ENCODE results near the gene FKBP9. TPM values are rescaled to one million over a fixed set of nuclear protein-coding genes. Genes with fewer than 3 reads are reported as not detected.
"Not testable (repeated sequence)": the region's sequence is repeated elsewhere in the genome, so short reads cannot be mapped to it uniquely, and the experiment has no call there.

FKBP9 gene
- total RNA-seq, 3 donors from 2014 or later, result 74.9 to 236 (median 100) TPM

DNA sequence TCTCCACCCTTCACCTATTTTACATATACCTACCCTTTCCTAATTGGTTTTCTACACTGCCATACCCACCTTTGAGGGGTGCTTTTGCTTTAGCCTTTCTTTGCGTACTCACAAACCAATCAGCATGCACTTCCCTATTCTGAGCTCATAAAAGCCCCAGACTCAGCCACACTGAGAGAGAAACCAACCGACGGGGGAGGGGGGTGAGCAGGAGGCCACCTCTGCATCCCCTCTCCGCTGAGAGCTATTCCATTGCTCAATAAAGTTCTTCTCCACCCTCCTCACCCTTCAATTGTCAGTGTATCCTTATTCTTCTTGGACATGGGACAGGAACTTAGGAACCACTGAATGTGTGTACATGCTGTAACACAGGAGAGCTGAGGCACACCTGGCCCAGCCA lies 9.0 kb upstream of the FKBP9 start:
- H3K36me3 ChIP-seq, result no peaks in the 10 kb centered on the region
- no peak overlapping the region for H3K27ac ChIP-seq
- no peaks in the 10 kb centered on the region for H3K4me1 ChIP-seq
- no peak for DNase-seq (ENCODE audit: low spot score in 2 of 2)
- TF ChIP-seq POLR2AphosphoS5 (IDR thresholded peaks at IDR 0.05) (no peak), POLR2A (IDR thresholded peaks at IDR 0.05) (no peak)
- TF ChIP-seq, protein P1, sequence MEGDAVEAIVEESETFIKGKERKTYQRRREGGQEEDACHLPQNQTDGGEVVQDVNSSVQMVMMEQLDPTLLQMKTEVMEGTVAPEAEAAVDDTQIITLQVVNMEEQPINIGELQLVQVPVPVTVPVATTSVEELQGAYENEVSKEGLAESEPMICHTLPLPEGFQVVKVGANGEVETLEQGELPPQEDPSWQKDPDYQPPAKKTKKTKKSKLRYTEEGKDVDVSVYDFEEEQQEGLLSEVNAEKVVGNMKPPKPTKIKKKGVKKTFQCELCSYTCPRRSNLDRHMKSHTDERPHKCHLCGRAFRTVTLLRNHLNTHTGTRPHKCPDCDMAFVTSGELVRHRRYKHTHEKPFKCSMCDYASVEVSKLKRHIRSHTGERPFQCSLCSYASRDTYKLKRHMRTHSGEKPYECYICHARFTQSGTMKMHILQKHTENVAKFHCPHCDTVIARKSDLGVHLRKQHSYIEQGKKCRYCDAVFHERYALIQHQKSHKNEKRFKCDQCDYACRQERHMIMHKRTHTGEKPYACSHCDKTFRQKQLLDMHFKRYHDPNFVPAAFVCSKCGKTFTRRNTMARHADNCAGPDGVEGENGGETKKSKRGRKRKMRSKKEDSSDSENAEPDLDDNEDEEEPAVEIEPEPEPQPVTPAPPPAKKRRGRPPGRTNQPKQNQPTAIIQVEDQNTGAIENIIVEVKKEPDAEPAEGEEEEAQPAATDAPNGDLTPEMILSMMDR (IDR thresholded peaks at IDR 0.05), result no peak
- peaks cover 10 to 14% of the 10 kb centered on the region in 2 donors for H3K9me3 ChIP-seq
- intact Hi-C loops (cut with DNase I; ENCODE audit: low total_unique reads), result no loop called here
- no peak overlapping the region for H3K4me3 ChIP-seq
- no peaks in the 10 kb centered on the region for H3K27me3 ChIP-seq

DNA sequence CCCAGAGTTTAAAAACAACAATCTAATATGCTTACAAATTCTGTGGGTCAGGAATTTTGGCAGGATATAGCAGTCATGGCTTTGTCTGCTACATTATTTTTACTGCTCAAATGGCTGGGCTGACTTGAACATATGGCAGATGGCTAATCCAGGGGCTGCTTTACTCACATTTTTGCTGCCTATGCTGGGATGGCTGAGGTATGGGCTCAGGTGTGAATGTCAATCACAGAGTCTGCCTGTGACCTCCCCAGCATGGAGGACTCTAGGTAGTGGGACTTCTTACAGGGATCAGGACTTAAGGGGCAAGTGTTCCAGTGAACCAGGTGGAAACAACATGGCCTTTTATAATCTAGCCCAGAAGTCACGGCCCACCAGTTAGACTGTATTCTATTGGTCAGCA lies 4.4 kb upstream of the FKBP9 start:
- TF ChIP-seq POLR2AphosphoS5 (IDR thresholded peaks at IDR 0.05), result no peak
- TF ChIP-seq, protein P1 (IDR thresholded peaks at IDR 0.05), result no peak
- TF ChIP-seq POLR2A (IDR thresholded peaks at IDR 0.05), result no peak

DNA sequence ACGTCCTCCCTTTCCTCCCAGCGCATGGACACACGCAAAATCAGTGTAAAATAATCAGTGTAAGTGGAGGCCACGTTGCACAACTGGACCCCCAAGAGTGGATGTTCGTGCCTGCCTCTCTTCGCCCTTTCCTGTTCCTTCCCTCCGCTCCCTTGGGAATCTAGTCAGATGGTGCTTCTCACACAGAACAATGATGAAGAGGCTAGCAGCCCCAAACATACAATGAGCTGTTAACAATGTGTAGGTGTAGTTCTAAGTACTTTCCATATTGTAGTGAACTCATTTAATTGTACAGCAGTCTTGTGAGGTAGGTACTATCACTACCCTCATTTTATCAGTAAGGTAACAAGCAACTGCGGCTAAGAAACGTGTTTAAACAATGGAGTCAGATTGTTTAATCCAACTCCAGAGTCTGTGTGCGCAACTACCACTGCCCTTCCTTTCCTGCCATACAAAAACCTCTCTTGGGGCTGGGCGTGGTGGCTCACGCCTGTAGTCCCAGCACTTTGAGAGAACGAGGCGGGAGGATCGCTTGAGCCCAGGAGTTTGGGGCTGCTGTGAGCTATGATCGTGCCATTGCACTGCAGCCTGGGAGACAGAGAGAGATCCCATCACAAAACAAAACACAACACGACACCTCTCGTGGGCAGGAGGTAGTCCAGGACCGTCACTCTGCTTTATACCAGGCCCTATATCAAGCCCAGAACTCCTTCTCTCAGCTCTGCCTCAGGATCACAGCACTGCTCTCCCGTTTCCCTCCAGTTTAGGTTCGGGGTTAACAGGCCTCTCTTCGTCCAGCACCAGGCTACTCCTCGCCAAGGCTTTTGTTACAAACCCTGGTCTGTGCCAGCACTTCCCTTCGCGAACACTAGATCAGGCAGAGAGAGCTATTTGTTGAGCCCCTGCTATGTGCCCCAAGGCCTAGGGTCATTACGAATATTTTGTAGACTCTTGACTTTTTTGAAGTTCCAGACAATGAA lies 1.1 kb downstream of the FKBP9 start:
- no peak for DNase-seq (ENCODE audit: low spot score in 2 of 2)
- no peaks in the 10 kb centered on the region for H3K4me1 ChIP-seq
- intact Hi-C loops (cut with DNase I; ENCODE audit: low total_unique reads), result no loop called here
- peak overlapping the region; percentile 88 to 91 for H3K27ac ChIP-seq
- no peaks in the 10 kb centered on the region for H3K36me3 ChIP-seq
- TF ChIP-seq POLR2A (IDR thresholded peaks at IDR 0.05) (no peak), POLR2AphosphoS5 (IDR thresholded peaks at IDR 0.05) (no peak)
- TF ChIP-seq, protein P1 (IDR thresholded peaks at IDR 0.05), result no peak
- H3K27me3 ChIP-seq, result no peaks in the 10 kb centered on the region
- peak overlapping the region; percentile 80 to 95 (median 92) for H3K4me3 ChIP-seq
- H3K9me3 ChIP-seq, result no peaks in the 10 kb centered on the region

More for the DNA sequence above, 4.4 kb upstream of the FKBP9 start:
- no peak overlapping the region for H3K27ac ChIP-seq
- H3K9me3 ChIP-seq, result peaks cover 8 to 12% of the 10 kb centered on the region in 2 donors
- intact Hi-C loops (cut with DNase I; ENCODE audit: low total_unique reads), result no loop called here
- H3K4me1 ChIP-seq, result no peaks in the 10 kb centered on the region
- H3K4me3 ChIP-seq, result no peak overlapping the region
- no peak for DNase-seq (ENCODE audit: low spot score in 2 of 2)
- no peaks in the 10 kb centered on the region for H3K36me3 ChIP-seq
- no peaks in the 10 kb centered on the region for H3K27me3 ChIP-seq

DNA sequence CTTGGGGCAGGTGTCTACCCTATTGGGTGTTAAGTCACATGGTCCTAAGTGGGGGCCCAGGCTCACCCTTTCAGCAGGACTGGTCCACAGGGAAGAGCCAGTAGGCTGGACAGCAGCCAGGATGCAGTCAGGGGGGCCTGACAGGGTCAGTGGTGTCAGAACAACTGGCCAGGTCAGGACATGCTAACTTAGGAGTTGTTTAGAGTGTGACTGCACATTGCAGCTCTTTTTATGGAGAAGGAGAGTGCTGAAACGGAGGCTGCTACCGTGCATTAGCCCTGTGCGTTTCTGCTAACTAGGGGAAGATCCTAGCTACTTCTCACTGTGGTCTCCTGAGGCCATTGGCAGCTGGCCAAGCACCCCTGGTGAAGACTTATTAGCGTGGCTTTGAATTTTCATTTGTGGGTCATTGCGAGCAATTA lies 6.7 kb downstream of the FKBP9 start:
- H3K36me3 ChIP-seq; H3K27me3 ChIP-seq; H3K9me3 ChIP-seq; H3K4me3 ChIP-seq; intact Hi-C loops (cut with DNase I; ENCODE audit: low total_unique reads); DNase-seq (ENCODE audit: low spot score in 2 of 2); H3K4me1 ChIP-seq: not testable (repeated sequence)
- peak overlapping the region in 1 of 2 donors; percentile 43 for H3K27ac ChIP-seq

DNA sequence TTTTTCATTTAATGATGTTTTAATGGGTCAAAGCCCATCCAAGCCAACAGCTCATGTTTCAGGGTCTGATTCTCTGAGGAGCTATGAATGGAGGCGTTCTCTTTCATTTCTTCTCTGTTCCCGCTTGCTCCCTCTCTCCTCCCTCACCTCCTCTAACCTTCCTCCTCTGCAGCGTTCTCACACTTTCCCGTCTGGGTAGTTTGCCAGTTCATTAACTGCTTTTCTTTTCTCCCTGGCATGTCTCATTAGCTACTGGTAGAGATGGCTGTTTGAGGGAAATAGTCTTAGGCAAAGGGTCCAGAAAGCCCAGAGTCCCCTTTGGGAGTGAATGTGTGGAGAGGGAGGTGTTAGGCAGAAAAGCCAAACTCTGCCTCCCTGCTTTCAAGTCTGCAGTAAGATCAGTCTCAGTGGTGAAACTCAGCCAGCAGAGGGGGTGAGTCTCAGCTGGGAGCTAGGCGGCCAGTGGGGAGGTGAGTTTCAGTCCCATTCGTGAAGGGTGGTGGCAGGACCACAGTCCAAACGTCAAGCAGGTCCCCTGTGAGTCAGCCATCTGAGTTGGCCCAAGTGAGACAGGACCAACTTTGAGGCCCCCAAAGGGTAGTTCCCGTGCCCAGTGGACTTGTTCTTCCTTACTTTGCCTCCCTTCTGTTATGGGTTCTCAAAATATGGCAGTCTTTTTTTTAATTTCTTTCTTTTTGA lies 7.4 kb downstream of the FKBP9 start:
- H3K4me3 ChIP-seq; H3K27me3 ChIP-seq; H3K4me1 ChIP-seq; H3K36me3 ChIP-seq; DNase-seq (ENCODE audit: low spot score in 2 of 2); H3K27ac ChIP-seq; intact Hi-C loops (cut with DNase I; ENCODE audit: low total_unique reads); H3K9me3 ChIP-seq: not testable (repeated sequence)

DNA sequence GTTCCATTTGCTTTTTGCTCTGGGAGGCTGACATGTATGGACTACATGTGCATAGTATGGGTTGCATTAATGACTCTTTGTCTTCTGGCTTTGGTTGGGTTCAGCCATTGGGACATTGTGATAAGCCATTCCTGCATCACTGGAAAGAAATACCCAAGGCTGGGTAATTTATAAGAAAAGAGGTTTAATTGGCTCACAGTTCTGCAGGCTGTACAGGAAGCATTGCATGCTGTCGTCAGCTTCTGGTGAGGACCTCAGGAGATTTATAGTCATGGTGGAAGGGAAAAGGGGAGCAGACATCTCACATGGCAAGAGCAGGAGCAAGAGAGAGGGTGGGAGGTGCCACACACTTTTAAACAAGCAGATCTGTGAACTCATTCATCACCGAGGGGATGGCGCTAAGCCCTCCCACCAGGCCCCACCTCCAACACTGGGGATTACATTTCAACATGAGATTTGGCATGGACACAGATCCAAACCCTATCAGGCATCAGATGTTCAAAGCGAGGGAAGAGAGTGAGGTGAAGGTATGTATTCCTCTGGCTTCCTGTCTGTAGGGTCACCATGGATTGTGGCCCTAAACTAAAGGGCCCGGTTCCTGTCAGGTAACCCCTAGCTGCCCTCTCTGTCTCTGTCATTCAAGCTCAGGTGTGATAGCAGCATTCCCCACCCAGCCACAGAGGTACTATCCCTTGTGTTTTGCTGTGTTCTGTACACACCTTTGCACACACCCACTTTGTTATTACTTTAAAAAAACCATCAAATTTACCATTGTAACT lies 9.4 kb downstream of the FKBP9 start:
- H3K4me3 ChIP-seq; H3K9me3 ChIP-seq; H3K27ac ChIP-seq; H3K36me3 ChIP-seq; DNase-seq (ENCODE audit: low spot score in 2 of 2); intact Hi-C loops (cut with DNase I; ENCODE audit: low total_unique reads); H3K27me3 ChIP-seq; H3K4me1 ChIP-seq: not testable (repeated sequence)

DNA sequence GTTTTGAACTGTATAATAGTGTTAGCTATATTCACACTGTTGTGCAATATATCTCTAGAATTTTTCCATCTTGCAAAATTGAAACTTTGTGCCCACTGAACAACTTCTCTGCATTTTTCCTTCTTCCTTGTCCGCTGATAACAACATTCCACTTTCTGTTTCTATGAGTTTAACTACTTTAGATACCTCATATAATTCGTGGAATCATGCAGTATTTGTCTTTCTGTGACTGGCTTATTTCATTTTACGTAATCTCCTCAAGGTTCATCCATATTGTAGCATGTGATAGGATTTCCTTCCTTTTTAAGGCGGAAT lies 10.0 kb downstream of the FKBP9 start:
- intact Hi-C loops (cut with DNase I; ENCODE audit: low total_unique reads); H3K9me3 ChIP-seq; H3K4me1 ChIP-seq; DNase-seq (ENCODE audit: low spot score in 2 of 2); H3K4me3 ChIP-seq; H3K27ac ChIP-seq; H3K36me3 ChIP-seq; H3K27me3 ChIP-seq: not testable (repeated sequence)

DNA sequence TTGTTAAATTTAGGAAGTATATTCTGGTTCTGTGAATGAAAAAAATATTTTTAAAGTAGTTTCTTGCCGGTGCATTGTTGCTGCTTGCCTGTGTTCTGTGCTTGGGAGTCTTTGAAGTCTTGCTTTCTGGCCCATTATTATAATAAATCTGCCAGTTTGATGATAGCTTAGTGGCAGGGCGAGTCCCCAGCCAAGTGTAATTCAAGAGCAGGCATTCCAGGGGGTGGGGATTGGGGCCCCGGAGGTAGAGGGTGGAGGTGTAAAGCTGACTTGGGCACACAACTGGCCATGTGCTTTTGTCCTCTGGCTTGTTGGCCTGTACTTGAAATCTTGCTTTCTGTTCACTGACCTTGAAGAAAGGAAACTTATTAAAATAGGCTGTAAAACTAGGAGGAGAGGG lies 14.7 kb downstream of the FKBP9 start:
- H3K27ac ChIP-seq; intact Hi-C loops (cut with DNase I; ENCODE audit: low total_unique reads); H3K4me3 ChIP-seq; H3K27me3 ChIP-seq; H3K36me3 ChIP-seq; H3K9me3 ChIP-seq; H3K4me1 ChIP-seq; DNase-seq (ENCODE audit: low spot score in 2 of 2): not testable (repeated sequence)

DNA sequence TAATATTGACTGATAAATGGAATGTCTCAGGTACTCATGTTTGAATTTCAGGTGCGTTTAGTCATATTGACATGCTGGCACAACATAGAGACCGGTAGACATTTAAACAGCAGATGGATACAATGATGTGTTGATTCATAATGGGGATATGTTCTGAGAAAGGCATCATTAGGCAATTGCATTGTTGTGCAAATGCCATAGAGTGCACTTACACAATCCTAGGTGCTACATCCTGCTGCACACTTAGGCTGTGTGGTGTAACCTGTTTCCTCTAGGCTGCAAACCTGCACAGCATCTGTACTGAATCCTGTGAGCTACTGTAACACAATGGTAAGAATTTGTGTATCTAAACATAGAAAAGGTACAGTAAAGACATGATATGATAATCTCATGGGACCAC lies 19.9 kb downstream of the FKBP9 start:
- H3K27ac ChIP-seq; DNase-seq (ENCODE audit: low spot score in 2 of 2); H3K4me3 ChIP-seq; H3K27me3 ChIP-seq; intact Hi-C loops (cut with DNase I; ENCODE audit: low total_unique reads); H3K4me1 ChIP-seq; H3K36me3 ChIP-seq; H3K9me3 ChIP-seq: not testable (repeated sequence)

Measured in breast epithelium (tissue), 4 donors.